HCT116 (cell line): ENCODE data around the gene RPS10. TPM values are rescaled to one million over a fixed set of nuclear protein-coding genes. Genes with fewer than 3 reads are reported as not detected.
A peak's percentile ranks its signal among the peaks of the same experiment; 100 is the strongest.

Experiments used
- ATAC-seq: fragments of 200-7000 bp; cut with Tn5 transposase; 2 replicates; pipeline ENCODE4 v1.9.1; 2020; ENCODE audit warnings: mild to moderate bottlenecking, moderate library complexity
- BruUV-seq: library from RNA; stranded (reverse); fragments of 400-500 nt; replicated peaks from 2 replicates; lab custom pipeline; 2021; lab: Mats Ljungman, UMichigan
- CTCF ChIA-PET: fragments of 300-600 bp; sonication (Branson Sonifier 250); formaldehyde crosslinking; loops from one replicate; lab custom pipeline; 2021; ENCODE audit warnings: antibody characterized with exemption; lab: Charles Lee
- POLR2A ChIA-PET: fragments of 300-600, 350-600 bp; sonication (Branson Sonifier 250); formaldehyde crosslinking; loops from one replicate; lab custom pipeline; 2021; ENCODE audit warnings: antibody characterized with exemption; lab: Charles Lee
- RAD21 ChIA-PET, 2 experiments: fragments of 300-600 bp; sonication (Branson Sonifier 250); formaldehyde crosslinking; loops; one replicate each; lab custom pipeline; 2023; ENCODE audit warnings: low total read pairs in 2 of 2; ENCODE audit not compliant: uncharacterized antibody in 2 of 2, unreplicated experiment in 2 of 2, low non-redundant PET in 1 of 2; lab: Charles Lee
- DNase-seq: peaks from one replicate; pipeline ENCODE4 v3.0.0-alpha.2; 2010; ENCODE audit warnings: low read depth, low spot score
- H2AFZ ChIP-seq: fragments of 200-600 bp; shearing (Covaris generic), sonication (generic); 2 replicates; pipeline ENCODE4 v1.6.1; 2017; ENCODE audit warnings: low read depth, mixed run types, mixed read lengths, antibody characterized with exemption, low read length; ENCODE audit not compliant: poor library complexity, severe bottlenecking
- H3K27ac ChIP-seq: 2 replicates; pipeline ENCODE4 v1.5.1; 2012; ENCODE audit warnings: low read depth, low read length
- H3K27me3 ChIP-seq: fragments of 200-600 bp; sonication (generic); 2 replicates; pipeline ENCODE4 v1.6.1; 2016; ENCODE audit warnings: mixed run types, low read length, mixed read lengths; ENCODE audit not compliant: insufficient read depth
- H3K36me3 ChIP-seq, 2 experiments: fragments of 200-500 bp in 1 of 2; fragments of 200-600 bp in 1 of 2; sonication (Bioruptor generic) in 1 of 2; sonication (generic) in 1 of 2; 2 replicates each; pipeline versions ENCODE4 v1.5.1 to v1.6.1; 2014 to 2016; ENCODE audit warnings: low read length in 2 of 2, inconsistent platforms in 1 of 2, mixed read lengths in 1 of 2, mixed run types in 1 of 2; ENCODE audit not compliant: insufficient read depth in 2 of 2, control insufficient read depth in 1 of 2
- H3K4me1 ChIP-seq, 2 experiments: fragments of 200-600 bp in 1 of 2; sonication (generic) in 1 of 2; 2 replicates each; pipeline versions ENCODE4 v1.5.1 to v1.6.1; 2012 to 2017; ENCODE audit warnings: low read length in 2 of 2, inconsistent platforms in 1 of 2, mild to moderate bottlenecking in 1 of 2, mixed read lengths in 1 of 2, mixed run types in 1 of 2, moderate library complexity in 1 of 2; ENCODE audit not compliant: insufficient read depth in 2 of 2, control insufficient read depth in 1 of 2
- H3K4me2 ChIP-seq: fragments of 200-600 bp; sonication (generic); 2 replicates; pipeline ENCODE4 v1.6.1; 2017; ENCODE audit warnings: mixed run types, low read length, mixed read lengths
- H3K4me3 ChIP-seq, 2 experiments: fragments of 200-600 bp in 1 of 2; sonication (generic) in 1 of 2; replicated peaks in 1 of 2; 2 replicates each; pipeline ENCODE4 v1.5.1; 2011 to 2016; ENCODE audit warnings: low read length in 2 of 2, control low read depth in 1 of 2, low read depth in 1 of 2, mild to moderate bottlenecking in 1 of 2, mixed read lengths in 1 of 2, mixed run types in 1 of 2
- H3K79me2 ChIP-seq: fragments of 200-600 bp; sonication (generic); 2 replicates; pipeline ENCODE4 v1.6.1; 2017; ENCODE audit warnings: mild to moderate bottlenecking, mixed run types, low read length, moderate library complexity, mixed read lengths; ENCODE audit not compliant: insufficient read depth
- H3K9ac ChIP-seq: fragments of 200-600 bp; sonication (generic); 2 replicates; pipeline ENCODE4 v1.6.1; 2016; ENCODE audit warnings: low read length, mixed read lengths
- H3K9me2 ChIP-seq: fragments of 200-600 bp; sonication (generic), shearing (Covaris generic); 2 replicates; pipeline ENCODE4 v1.6.1; 2017; ENCODE audit warnings: mixed run types, mild to moderate bottlenecking, moderate library complexity; ENCODE audit not compliant: insufficient read depth
- H3K9me3 ChIP-seq, 2 experiments: fragments of 200-500 bp in 1 of 2; fragments of 200-600 bp in 1 of 2; sonication (Bioruptor generic) in 1 of 2; sonication (generic) in 1 of 2; 2 replicates each; pipeline ENCODE4 v1.6.1; 2014 to 2017; ENCODE audit warnings: low read length in 2 of 2, mixed read lengths in 2 of 2, inconsistent platforms in 1 of 2, low read depth in 1 of 2, mild to moderate bottlenecking in 1 of 2, mixed run types in 1 of 2, moderate library complexity in 1 of 2; ENCODE audit not compliant: control insufficient read depth in 1 of 2, insufficient read depth in 1 of 2
- H4K20me1 ChIP-seq: fragments of 200-600 bp; sonication (generic), shearing (Covaris generic); 2 replicates; pipeline ENCODE4 v1.6.1; 2017; ENCODE audit warnings: mixed run types, mild to moderate bottlenecking, moderate library complexity; ENCODE audit not compliant: insufficient read depth
- EGR1 ChIP-seq: IDR thresholded peaks from 2 replicates; pipeline ENCODE4 v1.6.1; 2012; ENCODE audit warnings: low read depth
- ELF1 ChIP-seq: IDR thresholded peaks from 2 replicates; pipeline ENCODE4 v1.6.1; 2012; ENCODE audit warnings: low read depth, borderline replicate concordance
- EZH2 ChIP-seq: fragments of 200-600 bp; sonication (generic); IDR thresholded peaks from 2 replicates; pipeline ENCODE4 v1.6.1; 2017; ENCODE audit warnings: antibody characterized with exemption, mixed run types
- EZH2phosphoT487 ChIP-seq: fragments of 200-600 bp; IDR thresholded peaks from 2 replicates; pipeline ENCODE4 v1.6.1; 2018; ENCODE audit warnings: antibody characterized with exemption, borderline replicate concordance
- JUND ChIP-seq: IDR thresholded peaks from 2 replicates; pipeline ENCODE4 v1.6.1; 2012
- POLR2A ChIP-seq: IDR thresholded peaks from 2 replicates; pipeline ENCODE4 v1.7.0; 2011; ENCODE audit warnings: borderline replicate concordance; ENCODE audit not compliant: insufficient read depth, insufficient read length; ENCODE audit errors: extremely low read depth
- RAD21 ChIP-seq: IDR thresholded peaks from 2 replicates; pipeline ENCODE4 v1.6.1; 2012; ENCODE audit warnings: low read depth, mild to moderate bottlenecking
- SP1 ChIP-seq: IDR thresholded peaks from 2 replicates; pipeline ENCODE4 v1.6.1; 2012; ENCODE audit warnings: low read depth
- SRF ChIP-seq: IDR thresholded peaks from 2 replicates; pipeline ENCODE4 v1.6.1; 2012; ENCODE audit warnings: low read depth
- YY1 ChIP-seq: IDR thresholded peaks from 2 replicates; pipeline ENCODE4 v1.6.1; 2011; ENCODE audit warnings: low read length, low read depth, moderate library complexity, mild to moderate bottlenecking; ENCODE audit not compliant: insufficient replicate concordance; ENCODE audit errors: extremely low read depth
- ZNF274 ChIP-seq: fragments of 200-500 bp; sonication (Bioruptor generic); IDR thresholded peaks from 2 replicates; pipeline ENCODE4 v1.6.1; 2014; ENCODE audit warnings: mild to moderate bottlenecking, low read depth, low read length, inconsistent platforms
- intact Hi-C: fragments of 100-400 bp; cut with micrococcal nuclease; formaldehyde crosslinking; loops from 2 replicates; pipeline ENCODE4 v1.10.0; 2022
- total RNA-seq: library from RNA; stranded (reverse); gene quantifications from one replicate; pipeline ENCODE4 v1.2.1, GENCODE V29; 2021; ENCODE audit not compliant: unreplicated experiment
- TF ChIP-seq, protein P1 (sequence below): IDR thresholded peaks from 2 replicates; pipeline ENCODE4 v1.6.1; 2012
- TF ChIP-seq, protein P2 (sequence below): IDR thresholded peaks from 2 replicates; pipeline ENCODE4 v1.6.1; 2012
- TF ChIP-seq, protein P3 (sequence below): IDR thresholded peaks from 2 replicates; pipeline ENCODE4 v1.6.1; 2012; ENCODE audit warnings: low read depth

The RPS10 gene
- total RNA-seq, 1 experiment from 2014 or later, result 1,863 TPM

DNA sequence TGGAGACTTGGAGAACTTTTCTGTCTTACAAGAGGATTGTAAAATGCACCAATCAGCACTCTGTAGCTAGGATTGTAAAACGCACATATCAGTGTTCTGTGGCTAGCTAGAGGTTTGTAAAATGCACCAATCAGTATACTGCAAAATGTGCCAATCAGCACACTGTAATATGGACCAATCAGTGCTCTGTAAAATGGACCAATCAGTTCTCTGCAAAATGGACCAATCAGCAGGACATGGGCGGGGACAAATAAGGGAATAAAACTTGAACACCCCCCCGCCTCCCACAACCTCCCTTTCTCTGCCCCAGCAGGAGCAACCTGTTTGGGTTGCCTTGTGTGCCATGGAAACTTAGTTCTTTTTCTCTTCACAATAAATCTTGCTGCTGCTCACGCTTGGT, 12.8 kb upstream of the RPS10 start:
- DNase-seq (no peak), ATAC-seq (peak; percentile 46; the same call in 1 of the 2 replicates)
- Histone ChIP-seq H3K9me2 (no peaks in the 10 kb centered on the region), H3K4me2 (no peak overlapping the region), H2AFZ (no peak overlapping the region), H3K4me3 (no peak overlapping the region), H4K20me1 (no peaks in the 10 kb centered on the region), H3K27me3 (no peaks in the 10 kb centered on the region), H3K9ac (no peak overlapping the region), H3K79me2 (no peaks in the 10 kb centered on the region), H3K36me3 (no peaks in the 10 kb centered on the region), H3K9me3 (no peaks in the 10 kb centered on the region), H3K27ac (no peak overlapping the region), H3K4me1 (no peaks in the 10 kb centered on the region)
- RAD21 ChIA-PET, result no interaction called here
- intact Hi-C loops, result no loop called here
- TF ChIP-seq, protein P1, sequence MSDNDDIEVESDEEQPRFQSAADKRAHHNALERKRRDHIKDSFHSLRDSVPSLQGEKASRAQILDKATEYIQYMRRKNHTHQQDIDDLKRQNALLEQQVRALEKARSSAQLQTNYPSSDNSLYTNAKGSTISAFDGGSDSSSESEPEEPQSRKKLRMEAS, result no peak
- TF ChIP-seq, protein P2, sequence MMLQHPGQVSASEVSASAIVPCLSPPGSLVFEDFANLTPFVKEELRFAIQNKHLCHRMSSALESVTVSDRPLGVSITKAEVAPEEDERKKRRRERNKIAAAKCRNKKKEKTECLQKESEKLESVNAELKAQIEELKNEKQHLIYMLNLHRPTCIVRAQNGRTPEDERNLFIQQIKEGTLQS, result no peak
- TF ChIP-seq JUND, result no peak
- no peak for TF ChIP-seq ELF1
- TF ChIP-seq, protein P3, sequence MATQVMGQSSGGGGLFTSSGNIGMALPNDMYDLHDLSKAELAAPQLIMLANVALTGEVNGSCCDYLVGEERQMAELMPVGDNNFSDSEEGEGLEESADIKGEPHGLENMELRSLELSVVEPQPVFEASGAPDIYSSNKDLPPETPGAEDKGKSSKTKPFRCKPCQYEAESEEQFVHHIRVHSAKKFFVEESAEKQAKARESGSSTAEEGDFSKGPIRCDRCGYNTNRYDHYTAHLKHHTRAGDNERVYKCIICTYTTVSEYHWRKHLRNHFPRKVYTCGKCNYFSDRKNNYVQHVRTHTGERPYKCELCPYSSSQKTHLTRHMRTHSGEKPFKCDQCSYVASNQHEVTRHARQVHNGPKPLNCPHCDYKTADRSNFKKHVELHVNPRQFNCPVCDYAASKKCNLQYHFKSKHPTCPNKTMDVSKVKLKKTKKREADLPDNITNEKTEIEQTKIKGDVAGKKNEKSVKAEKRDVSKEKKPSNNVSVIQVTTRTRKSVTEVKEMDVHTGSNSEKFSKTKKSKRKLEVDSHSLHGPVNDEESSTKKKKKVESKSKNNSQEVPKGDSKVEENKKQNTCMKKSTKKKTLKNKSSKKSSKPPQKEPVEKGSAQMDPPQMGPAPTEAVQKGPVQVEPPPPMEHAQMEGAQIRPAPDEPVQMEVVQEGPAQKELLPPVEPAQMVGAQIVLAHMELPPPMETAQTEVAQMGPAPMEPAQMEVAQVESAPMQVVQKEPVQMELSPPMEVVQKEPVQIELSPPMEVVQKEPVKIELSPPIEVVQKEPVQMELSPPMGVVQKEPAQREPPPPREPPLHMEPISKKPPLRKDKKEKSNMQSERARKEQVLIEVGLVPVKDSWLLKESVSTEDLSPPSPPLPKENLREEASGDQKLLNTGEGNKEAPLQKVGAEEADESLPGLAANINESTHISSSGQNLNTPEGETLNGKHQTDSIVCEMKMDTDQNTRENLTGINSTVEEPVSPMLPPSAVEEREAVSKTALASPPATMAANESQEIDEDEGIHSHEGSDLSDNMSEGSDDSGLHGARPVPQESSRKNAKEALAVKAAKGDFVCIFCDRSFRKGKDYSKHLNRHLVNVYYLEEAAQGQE, result no peak
- CTCF ChIA-PET, result no interaction called here
- POLR2A ChIA-PET, result no interaction called here
- BruUV-seq, result no TSS peak

DNA sequence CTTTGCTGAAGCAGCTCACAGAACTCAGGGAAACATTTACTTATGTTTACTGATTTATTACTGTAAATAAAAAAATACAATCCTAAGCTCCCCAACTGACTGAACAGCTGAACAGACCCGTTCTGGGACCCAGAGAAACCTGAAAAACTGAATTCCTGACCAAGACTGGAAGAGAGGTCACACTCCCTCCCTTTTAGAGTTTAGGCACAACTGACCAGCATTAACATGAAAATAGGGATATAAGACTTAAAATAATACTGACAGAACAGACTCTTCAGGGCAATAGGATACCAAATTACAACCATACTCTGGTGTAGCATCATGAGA, 11.7 kb upstream of the RPS10 start:
- no peak overlapping the region for H3K4me3 ChIP-seq
- no peaks in the 10 kb centered on the region for H3K4me1 ChIP-seq
- no peaks in the 10 kb centered on the region for H3K27me3 ChIP-seq
- no peaks in the 10 kb centered on the region for H3K36me3 ChIP-seq
- no peak overlapping the region for H3K9ac ChIP-seq
- H3K4me2 ChIP-seq, result no peak overlapping the region
- H3K27ac ChIP-seq, result no peak overlapping the region
- CTCF ChIA-PET, result no interaction called here
- POLR2A ChIA-PET, result no interaction called here
- DNase-seq (no peak), ATAC-seq (no peak)
- no peaks in the 10 kb centered on the region for H3K79me2 ChIP-seq
- H3K9me3 ChIP-seq, result no peaks in the 10 kb centered on the region
- intact Hi-C loops, result no loop called here
- no peaks in the 10 kb centered on the region for H4K20me1 ChIP-seq
- RAD21 ChIA-PET, result no interaction called here
- BruUV-seq, result no TSS peak
- H3K9me2 ChIP-seq, result no peaks in the 10 kb centered on the region
- no peak overlapping the region for H2AFZ ChIP-seq
- TF ChIP-seq SP1 (no peak), RAD21 (no peak), JUND (no peak), SRF (no peak), EZH2phosphoT487 (no peak), EGR1 (no peak), YY1 (no peak), ELF1 (no peak), ZNF274 (no peak), POLR2A (no peak), EZH2 (no peak)
- TF ChIP-seq, protein P3, result no peak
